IMR-90 (cell line): ENCODE results near the gene KIF13A. TPM values are rescaled to one million over a fixed set of nuclear protein-coding genes. Genes with fewer than 3 reads are reported as not detected.
A peak's percentile ranks its signal among the peaks of the same experiment; 100 is the strongest.

ENCODE experiments used
- ATAC-seq: fragments of 200-7000 bp; cut with Tn5 transposase; 2 replicates; pipeline ENCODE4 v1.9.1; 2020; ENCODE audit warnings: low read depth, mild to moderate bottlenecking, moderate library complexity
- Bru-seq: library from RNA; stranded (reverse); fragments of 400-500 nt; gene quantifications from one replicate; lab custom pipeline; 2021; lab: Mats Ljungman, UMichigan
- BruChase-seq, 2 experiments: library from RNA; stranded (reverse); fragments of 400-500 nt; gene quantifications; one replicate each; lab custom pipeline; 2021; lab: Mats Ljungman, UMichigan
- BruUV-seq: library from RNA; stranded (reverse); fragments of 400-500 nt; replicated peaks from 2 replicates; lab custom pipeline; 2021; lab: Mats Ljungman, UMichigan
- CTCF ChIA-PET: fragments of 300-600 bp; formaldehyde crosslinking; extraction: SDS; loops from one replicate; lab custom pipeline; 2021; ENCODE audit warnings: antibody characterized with exemption; lab: Yijun Ruan, JAX
- POLR2A ChIA-PET: fragments of 300-600 bp; sonication (Branson Sonifier 250); formaldehyde crosslinking; loops from one replicate; lab custom pipeline; 2022; ENCODE audit warnings: antibody characterized with exemption; ENCODE audit not compliant: unreplicated experiment; lab: Charles Lee
- DNase-seq: peaks from one replicate; pipeline ENCODE4 v3.0.0; 2013
- H2AFZ ChIP-seq: replicated peaks from 2 replicates; pipeline ENCODE3; 2013; ENCODE audit warnings: low read length, mild to moderate bottlenecking; ENCODE audit not compliant: poor library complexity
- H2AK5ac ChIP-seq: 2 replicates; pipeline ENCODE4 v1.6.1; 2013; ENCODE audit warnings: low read depth, low read length, inconsistent platforms
- H2AK9ac ChIP-seq: replicated peaks from 2 replicates; pipeline ENCODE3; 2013; ENCODE audit warnings: mild to moderate bottlenecking, low read depth, low read length, moderate library complexity; ENCODE audit not compliant: poor library complexity
- H2BK120ac ChIP-seq: 2 replicates; pipeline ENCODE4 v1.6.1; 2013; ENCODE audit warnings: low read depth, low read length, inconsistent platforms
- H2BK15ac ChIP-seq: 3 replicates; pipeline ENCODE4 v1.6.1; 2013; ENCODE audit warnings: low read depth, low read length, inconsistent platforms
- H2BK20ac ChIP-seq: 2 replicates; pipeline ENCODE4 v1.6.1; 2013; ENCODE audit warnings: low read depth, mild to moderate bottlenecking, inconsistent platforms, low read length, moderate library complexity
- H2BK5ac ChIP-seq: 2 replicates; pipeline ENCODE4 v1.6.1; 2013; ENCODE audit warnings: mild to moderate bottlenecking, low read depth, low read length, inconsistent platforms; ENCODE audit not compliant: poor library complexity, severe bottlenecking
- H3K14ac ChIP-seq: replicated peaks from 2 replicates; pipeline ENCODE4 v1.6.1; 2013; ENCODE audit warnings: low read depth, low read length, inconsistent platforms
- H3K18ac ChIP-seq: 2 replicates; pipeline ENCODE4 v1.6.1; 2013; ENCODE audit warnings: low read depth, low read length, control low read depth
- H3K23ac ChIP-seq: 2 replicates; pipeline ENCODE4 v1.6.1; 2013; ENCODE audit warnings: low read depth, low read length, inconsistent platforms
- H3K27ac ChIP-seq: 2 replicates; pipeline ENCODE4 v1.5.1; 2013; ENCODE audit warnings: mild to moderate bottlenecking, control low read depth, low read length; ENCODE audit not compliant: insufficient read depth
- H3K27me3 ChIP-seq: 2 replicates; pipeline ENCODE4 v1.6.1; 2013; ENCODE audit warnings: low read length; ENCODE audit not compliant: control insufficient read depth, insufficient read depth
- H3K36me3 ChIP-seq: 2 replicates; pipeline ENCODE4 v1.6.1; 2013; ENCODE audit warnings: low read length, mixed read lengths; ENCODE audit not compliant: control insufficient read depth, insufficient read depth
- H3K4ac ChIP-seq: 2 replicates; pipeline ENCODE4 v1.6.1; 2013; ENCODE audit warnings: low read depth, low read length, inconsistent platforms
- H3K4me1 ChIP-seq: 2 replicates; pipeline ENCODE4 v1.6.1; 2013; ENCODE audit warnings: low read length, mixed read lengths; ENCODE audit not compliant: control insufficient read depth, insufficient read depth
- H3K4me2 ChIP-seq: 2 replicates; pipeline ENCODE4 v1.6.1; 2013; ENCODE audit warnings: low read depth, mild to moderate bottlenecking, control low read depth, low read length, moderate library complexity
- H3K4me3 ChIP-seq: 2 replicates; pipeline ENCODE4 v1.5.1; 2013; ENCODE audit warnings: low read depth, mild to moderate bottlenecking, control low read depth, low read length, moderate library complexity; ENCODE audit not compliant: insufficient read depth
- H3K56ac ChIP-seq: 2 replicates; pipeline ENCODE4 v1.6.1; 2013; ENCODE audit warnings: low read length, inconsistent platforms; ENCODE audit not compliant: insufficient read depth; ENCODE audit errors: extremely low read depth
- H3K79me1 ChIP-seq, 2 experiments: 2 replicates each; pipeline ENCODE4 v1.6.1; 2013; ENCODE audit warnings: low read length in 2 of 2, inconsistent platforms in 1 of 2, low read depth in 1 of 2
- H3K9ac ChIP-seq: 2 replicates; pipeline ENCODE4 v1.6.1; 2013; ENCODE audit warnings: low read depth, low read length, control low read depth
- H3K9me1 ChIP-seq: 2 replicates; pipeline ENCODE4 v1.6.1; 2013; ENCODE audit warnings: low read length, inconsistent platforms; ENCODE audit not compliant: insufficient read depth
- H3K9me3 ChIP-seq: 2 replicates; pipeline ENCODE4 v1.6.1; 2013; ENCODE audit warnings: low read length; ENCODE audit not compliant: control insufficient read depth, insufficient read depth
- H4K20me1 ChIP-seq: 2 replicates; pipeline ENCODE4 v1.6.1; 2013; ENCODE audit warnings: low read length, inconsistent platforms; ENCODE audit not compliant: insufficient read depth
- H4K5ac ChIP-seq: 2 replicates; pipeline ENCODE4 v1.6.1; 2013; ENCODE audit warnings: mild to moderate bottlenecking, low read depth, low read length, control low read depth
- H4K8ac ChIP-seq, 2 experiments: 2 replicates each; pipeline ENCODE4 v1.6.1; 2013; ENCODE audit warnings: low read depth in 2 of 2, low read length in 2 of 2, control low read depth in 1 of 2, inconsistent platforms in 1 of 2
- H4K91ac ChIP-seq: 2 replicates; pipeline ENCODE4 v1.6.1; 2013; ENCODE audit warnings: low read depth, low read length, inconsistent platforms; ENCODE audit not compliant: insufficient read depth
- BHLHE40 ChIP-seq: fragments of 150-350 bp; IDR thresholded peaks from 2 replicates; pipeline ENCODE4 v1.6.1; 2016; ENCODE audit warnings: mild to moderate bottlenecking, low read depth, low read length
- CEBPB ChIP-seq: IDR thresholded peaks from 2 replicates; pipeline ENCODE4 v1.6.1; 2012; ENCODE audit warnings: low read depth, low read length, improper control_type of control experiment
- CHD1 ChIP-seq: IDR thresholded peaks from 2 replicates; pipeline ENCODE4 v1.6.1; 2012; ENCODE audit warnings: low read depth, low read length, improper control_type of control experiment
- NFE2L2 ChIP-seq: fragments of 150-350 bp; IDR thresholded peaks from 2 replicates; pipeline ENCODE4 v1.6.1; 2016; ENCODE audit warnings: low read depth, mild to moderate bottlenecking, low read length
- USF2 ChIP-seq: fragments of 150-350 bp; IDR thresholded peaks from 2 replicates; pipeline ENCODE4 v1.6.1; 2017; ENCODE audit warnings: mild to moderate bottlenecking, antibody characterized with exemption, low read length, low read depth
- WGBS, 2 experiments: methylation state at CpG; one replicate each; pipeline versions ENCODE4 v1.1.5 to v1.1.7; 2013; ENCODE audit warnings: missing lambda C conversion rate in 2 of 2; ENCODE audit not compliant: insufficient read length in 1 of 2; ENCODE audit errors: extremely low coverage in 2 of 2; 5-methylcytosine and 5-hydroxymethylcytosine counted together
- dilution Hi-C: fragments of 300-500 bp; cut with HindIII; formaldehyde crosslinking; loops from one replicate; pipeline ENCODE4 v1.14.3; 2018; ENCODE audit warnings: low sequenced_read_pairs; ENCODE audit not compliant: unreplicated experiment
- in situ Hi-C: fragments of 300-500 bp; cut with MboI; formaldehyde crosslinking; loops from 3 replicates; pipeline ENCODE4 v1.14.3; 2019; ENCODE audit warnings: low sequenced_read_pairs, inconsistent platforms, mixed read lengths
- intact Hi-C: fragments of 100-400 bp; cut with micrococcal nuclease; formaldehyde crosslinking; loops from 2 replicates; pipeline ENCODE4 v1.10.0; 2022
- long read RNA-seq: library from polyadenylated mRNA; unstranded; transcript quantifications from one replicate; pipeline ENCODE4 v2.0.0, GENCODE V29; 2021; ENCODE audit not compliant: unreplicated experiment
- polyA plus RNA-seq, 3 experiments: library from polyadenylated mRNA; depleted of rRNA; stranded (reverse); fragments of >200 nt; gene quantifications; 2 replicates each; pipeline ENCODE4 v1.2.3, GENCODE V29; 2012; ENCODE audit warnings: low replicate concordance in 1 of 3
- total RNA-seq: library from RNA; depleted of rRNA; stranded (reverse); fragments of >200 nt; gene quantifications from 2 replicates; pipeline ENCODE4 v1.2.3, GENCODE V29; 2012; rRNA removed

Gene KIF13A
- total RNA-seq: 51.8 and 53.0 TPM in 2 replicates
- polyA plus RNA-seq (2012; rRNA removed): 22.5 and 23.3 TPM in 2 replicates
- polyA plus RNA-seq (2012; cell fraction: cytosol; rRNA removed): 8.8 and 10.9 TPM in 2 replicates
- 8.3 and 25.8 TPM in 2 replicates for polyA plus RNA-seq (2012; cell fraction: nucleus; rRNA removed; ENCODE audit: low replicate concordance)
- Bru-seq, nascent RNA: percentile 89 among the genes with signal in this experiment
- BruChase-seq, experiment 1, labeled RNA remaining after a 6-hour chase: percentile 85 among the genes with signal in this experiment
- BruChase-seq, experiment 2, labeled RNA remaining after a 2-hour chase: percentile 86 among the genes with signal in this experiment
- long read RNA-seq, transcript KIF13A-207 (3 exons, 1,330 nt): major isoform, 7 of 14 reads
- long read RNA-seq, partial matches to known transcripts: 3 of 14 reads
- long read RNA-seq, other reads (novel, unspliced or antisense): 4 of 14 reads

- Histone ChIP-seq H3K27me3 (no peaks in the 10 kb centered on the region), H2AK5ac (peak within 1 kb of the TSS; percentile 80; the same call in 1 of the 2 replicates), H3K4me1 (peaks cover 8% of the 10 kb centered on the region), H3K79me1 (peaks cover 16 to 50% of the 10 kb centered on the region in 2 experiments), H3K14ac (peak within 1 kb of the TSS; percentile 98), H3K18ac (peak within 1 kb of the TSS; percentile 55), H3K9ac (peak within 1 kb of the TSS; percentile 96), H4K20me1 (peaks cover 17% of the 10 kb centered on the region; the same call in 1 of the 2 replicates), H3K23ac (peak within 1 kb of the TSS; percentile 99), H3K27ac (peak within 1 kb of the TSS; percentile 85), H4K8ac (peak within 1 kb of the TSS; percentile 67 to 91; a peak in 3 of 4 replicates), H2AFZ (peak within 1 kb of the TSS; percentile 94), H3K9me1 (peaks cover 9% of the 10 kb centered on the region), H2BK120ac (peak within 1 kb of the TSS; percentile 63), H3K4me2 (peak within 1 kb of the TSS; percentile 96), H2BK20ac (peak within 1 kb of the TSS; percentile 39; the same call in 1 of the 2 replicates), H2BK5ac (peak within 1 kb of the TSS; percentile 87), H4K5ac (peak within 1 kb of the TSS; percentile 57), H2BK15ac (peak within 1 kb of the TSS; percentile 52; the same call in 2 of the 3 replicates), H3K4me3 (peak within 1 kb of the TSS; percentile 84), H2AK9ac (peak within 1 kb of the TSS; percentile 92), H3K9me3 (no peaks in the 10 kb centered on the region), H4K91ac (peak within 1 kb of the TSS; percentile 69), H3K4ac (peak within 1 kb of the TSS; percentile 90), H3K56ac (peak within 1 kb of the TSS; percentile 84), H3K36me3 (peaks cover 3% of the 10 kb centered on the region)
- ChIA-PET POLR2A (interaction anchor here (0.6 kb wide), 1 partner anchor 1585 kb away, joined by 5 read pairs; no protein-coding TSS in a partner anchor), CTCF (interaction anchor here (0.8 kb wide), 1 partner anchor 170 kb away, joined by 3 read pairs; no protein-coding TSS in a partner anchor)
- TF ChIP-seq CHD1 (no peak), BHLHE40 (no peak), USF2 (no peak), NFE2L2 (no peak), CEBPB (no peak)
- BruUV-seq: no TSS peak
- 0% methylated on average over 5 of the region's 54 CpGs; no CpG with 5 or more reads in 1 of the 2 experiments for WGBS, 2 experiments
- in situ Hi-C loops (loop anchor here (5.0 to 10.0 kb wide), 3 partner anchors 123 to 153 kb away; partner anchors contain the start of gene NHLRC1), intact Hi-C loops (loop anchor here (1.0 to 10.0 kb wide), 5 partner anchors 120 to 517 kb away; partner anchors contain the start of genes DEK and NHLRC1), dilution Hi-C loops (no loop called here)
- peak; percentile 87; the same call in 1 of the 2 replicates for ATAC-seq
- peak; percentile 29 for DNase-seq
Observed at GRCh38 chr6:17987447-17987696, at the start of gene KIF13A. Gene KIF13A, minus strand, starts transcription at chr6:17987635. Its CDS starts 172 bp downstream, at chr6:17987463.
